ENCODE measurements around the gene LILRB5. TPM values are rescaled to one million over a fixed set of nuclear protein-coding genes. Genes with fewer than 3 reads are reported as not detected.
"Not testable (repeated sequence)": the region's sequence is repeated elsewhere in the genome, so short reads cannot be mapped to it uniquely, and the experiment has no call there.

The LILRB5 gene
- total RNA-seq, 1 donor from 2014 or later, result 5.7 TPM

DNA sequence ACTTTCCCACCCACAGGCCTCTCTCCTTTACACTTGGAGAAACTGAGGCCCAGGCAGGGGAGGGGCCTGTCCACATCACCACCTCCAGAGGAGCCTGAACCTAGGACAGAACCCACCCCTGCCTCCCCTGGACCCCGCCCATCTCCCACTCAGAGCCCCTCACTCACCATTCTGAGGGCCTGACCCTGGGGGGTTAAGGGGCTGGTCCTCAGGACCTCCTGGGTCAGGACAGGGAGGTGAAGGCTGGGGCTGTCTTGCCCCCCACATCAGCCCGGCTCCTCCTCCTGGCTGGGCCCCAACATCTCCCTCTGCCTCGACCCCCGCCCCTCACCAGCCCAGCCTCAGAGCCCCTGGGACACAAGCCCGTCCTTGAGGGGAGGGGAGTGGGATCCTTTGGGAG, 37.4 kb downstream of the LILRB5 start:
- H3K36me3 ChIP-seq; DNase-seq; H3K27ac ChIP-seq (replicated peaks); intact Hi-C loops (cut with micrococcal nuclease); H3K4me3 ChIP-seq; H3K4me1 ChIP-seq; H3K9me3 ChIP-seq (replicated peaks): not testable (repeated sequence)
- peaks cover 24% of the 10 kb centered on the region for H3K27me3 ChIP-seq (ENCODE audit: low read depth)

DNA sequence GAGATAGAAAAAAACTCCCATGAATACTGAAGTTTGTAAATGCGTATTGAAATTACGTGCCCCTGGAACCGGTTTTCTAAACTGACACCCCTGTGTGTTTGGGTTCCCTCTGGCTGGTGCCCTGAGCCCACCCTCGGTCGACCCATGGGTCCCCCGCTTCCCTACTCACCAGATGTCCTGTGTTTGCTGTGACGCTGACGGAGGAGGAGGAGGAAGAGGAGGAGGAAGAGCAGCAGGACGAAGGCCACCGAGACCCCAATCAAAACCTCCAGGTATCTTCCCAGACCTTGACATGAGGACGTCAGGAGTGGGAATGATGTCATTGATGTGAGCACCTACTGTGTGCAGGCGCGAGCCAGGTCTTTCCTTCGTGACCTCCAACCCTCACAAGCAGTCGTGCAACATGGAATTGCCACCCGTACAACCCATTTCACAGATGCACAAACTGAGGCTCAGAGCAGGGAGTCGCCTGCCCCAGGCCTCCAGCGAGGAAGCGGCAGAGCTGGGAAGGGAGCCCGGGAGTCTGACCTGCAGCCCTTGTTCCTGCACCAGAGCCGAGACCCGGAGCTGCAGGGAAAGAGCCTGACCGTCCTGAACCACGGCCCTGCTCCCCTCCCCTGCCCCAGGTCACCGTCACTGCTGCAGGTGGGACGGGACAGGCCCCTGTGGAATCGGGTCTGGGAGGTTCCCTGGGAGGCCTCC, 38.0 kb downstream of the LILRB5 start:
- intact Hi-C loops (cut with micrococcal nuclease), result no loop called here
- no peak for DNase-seq
- TF ChIP-seq, protein P1, sequence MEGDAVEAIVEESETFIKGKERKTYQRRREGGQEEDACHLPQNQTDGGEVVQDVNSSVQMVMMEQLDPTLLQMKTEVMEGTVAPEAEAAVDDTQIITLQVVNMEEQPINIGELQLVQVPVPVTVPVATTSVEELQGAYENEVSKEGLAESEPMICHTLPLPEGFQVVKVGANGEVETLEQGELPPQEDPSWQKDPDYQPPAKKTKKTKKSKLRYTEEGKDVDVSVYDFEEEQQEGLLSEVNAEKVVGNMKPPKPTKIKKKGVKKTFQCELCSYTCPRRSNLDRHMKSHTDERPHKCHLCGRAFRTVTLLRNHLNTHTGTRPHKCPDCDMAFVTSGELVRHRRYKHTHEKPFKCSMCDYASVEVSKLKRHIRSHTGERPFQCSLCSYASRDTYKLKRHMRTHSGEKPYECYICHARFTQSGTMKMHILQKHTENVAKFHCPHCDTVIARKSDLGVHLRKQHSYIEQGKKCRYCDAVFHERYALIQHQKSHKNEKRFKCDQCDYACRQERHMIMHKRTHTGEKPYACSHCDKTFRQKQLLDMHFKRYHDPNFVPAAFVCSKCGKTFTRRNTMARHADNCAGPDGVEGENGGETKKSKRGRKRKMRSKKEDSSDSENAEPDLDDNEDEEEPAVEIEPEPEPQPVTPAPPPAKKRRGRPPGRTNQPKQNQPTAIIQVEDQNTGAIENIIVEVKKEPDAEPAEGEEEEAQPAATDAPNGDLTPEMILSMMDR (IDR thresholded peaks at IDR 0.05; ENCODE audit: borderline replicate concordance), result no peak
- H3K27ac ChIP-seq (replicated peaks), result no peak overlapping the region
- H3K4me3 ChIP-seq, result no peak overlapping the region
- no peaks in the 10 kb centered on the region for H3K36me3 ChIP-seq
- peaks cover 23% of the 10 kb centered on the region for H3K27me3 ChIP-seq (ENCODE audit: low read depth)
- H3K4me1 ChIP-seq, result no peaks in the 10 kb centered on the region
- H3K9me3 ChIP-seq (replicated peaks), result no peaks in the 10 kb centered on the region

DNA sequence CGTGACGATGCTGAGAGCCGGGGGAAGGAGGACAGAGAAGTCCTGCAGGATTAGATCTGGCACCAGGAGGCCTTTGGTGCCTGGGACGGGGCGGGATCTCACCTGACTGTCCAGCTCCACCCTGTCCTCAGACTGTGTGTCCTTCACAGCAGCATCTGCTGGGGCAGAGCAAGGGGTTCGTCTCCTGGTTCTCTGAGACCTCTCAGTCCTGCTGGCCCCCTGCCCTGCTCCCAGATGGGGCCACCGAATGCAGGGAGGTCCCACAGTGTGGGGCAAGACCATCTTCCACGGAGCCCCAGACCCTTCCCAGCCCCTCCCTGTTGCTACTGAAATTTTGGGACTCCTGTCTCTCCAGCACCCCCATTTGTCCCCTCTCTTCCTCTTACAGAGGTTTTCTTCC, 38.8 kb downstream of the LILRB5 start:
- Histone ChIP-seq H3K4me1 (no peaks in the 10 kb centered on the region), H3K27ac (replicated peaks) (no peak overlapping the region), H3K27me3 (ENCODE audit: low read depth) (peaks cover 15% of the 10 kb centered on the region), H3K36me3 (no peaks in the 10 kb centered on the region), H3K9me3 (replicated peaks) (no peaks in the 10 kb centered on the region), H3K4me3 (no peak overlapping the region)
- intact Hi-C loops (cut with micrococcal nuclease), result no loop called here
- no peak for DNase-seq
- TF ChIP-seq, protein P1 (IDR thresholded peaks at IDR 0.05; ENCODE audit: borderline replicate concordance), result no peak

DNA sequence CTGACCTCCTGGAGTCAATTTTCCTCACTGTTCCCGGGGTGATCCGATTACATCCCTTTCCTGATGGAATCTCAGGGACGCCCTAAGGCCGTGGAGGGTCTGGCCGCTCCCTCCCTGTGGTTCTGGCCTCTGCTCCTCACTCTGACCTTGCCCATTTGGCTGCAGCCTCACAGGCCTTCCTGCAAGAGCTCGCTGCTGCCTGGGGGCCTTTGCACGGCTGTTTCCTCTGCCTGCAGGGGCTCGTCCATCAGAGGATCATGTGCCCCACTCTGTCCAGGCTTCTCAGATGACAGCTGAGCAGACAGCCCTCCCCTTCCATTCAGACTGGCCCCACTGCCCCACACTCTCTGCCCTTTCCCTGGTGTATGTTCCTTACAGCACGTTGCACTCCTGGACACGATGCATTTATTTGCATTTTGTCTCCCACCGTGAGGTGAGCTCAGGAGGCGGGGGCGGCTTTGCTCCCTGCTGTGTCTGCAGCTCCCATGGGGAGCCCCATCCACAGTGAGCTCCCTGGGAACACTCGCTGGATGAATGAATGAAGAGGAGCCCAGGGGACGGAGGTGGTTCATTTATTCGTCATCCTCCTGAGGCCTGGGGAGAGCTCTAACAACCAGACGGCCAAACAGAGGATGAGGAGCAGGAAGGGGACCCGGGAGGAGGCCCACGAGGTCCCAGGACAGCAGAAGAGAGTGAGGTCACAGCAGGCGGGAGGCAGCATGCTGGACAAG, 39.4 kb downstream of the LILRB5 start:
- H3K9me3 ChIP-seq (replicated peaks); H3K4me1 ChIP-seq; H3K36me3 ChIP-seq; H3K27me3 ChIP-seq (ENCODE audit: low read depth); intact Hi-C loops (cut with micrococcal nuclease); DNase-seq; H3K27ac ChIP-seq (replicated peaks); H3K4me3 ChIP-seq: not testable (repeated sequence)

DNA sequence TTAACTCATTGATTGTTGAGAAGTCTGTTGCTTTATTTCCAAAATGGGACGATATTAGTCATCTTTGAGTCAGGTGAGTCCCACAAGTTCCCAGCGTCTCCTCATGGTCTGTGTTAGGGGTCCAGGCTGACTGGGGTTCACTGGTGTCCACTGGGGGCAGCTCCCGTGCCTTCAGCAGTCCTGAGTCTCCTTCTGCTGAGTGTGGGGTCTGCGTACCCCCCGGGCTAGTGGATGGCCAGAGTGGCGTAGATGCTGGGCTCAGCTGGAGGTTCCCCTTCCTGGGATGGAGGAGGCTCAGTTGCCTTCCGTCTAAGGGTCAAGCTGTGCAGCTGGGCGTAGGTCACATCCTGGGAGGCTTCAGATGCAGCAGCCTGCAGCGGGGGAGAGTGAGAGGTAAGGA, 40.2 kb downstream of the LILRB5 start:
- Histone ChIP-seq H3K36me3 (no peaks in the 10 kb centered on the region), H3K4me3 (no peak overlapping the region), H3K27ac (replicated peaks) (no peak overlapping the region), H3K27me3 (ENCODE audit: low read depth) (peaks cover under 1% of the 10 kb centered on the region), H3K9me3 (replicated peaks) (no peaks in the 10 kb centered on the region), H3K4me1 (no peaks in the 10 kb centered on the region)
- TF ChIP-seq, protein P1 (IDR thresholded peaks at IDR 0.05; ENCODE audit: borderline replicate concordance), result no peak
- no peak for DNase-seq
- intact Hi-C loops (cut with micrococcal nuclease), result no loop called here

DNA sequence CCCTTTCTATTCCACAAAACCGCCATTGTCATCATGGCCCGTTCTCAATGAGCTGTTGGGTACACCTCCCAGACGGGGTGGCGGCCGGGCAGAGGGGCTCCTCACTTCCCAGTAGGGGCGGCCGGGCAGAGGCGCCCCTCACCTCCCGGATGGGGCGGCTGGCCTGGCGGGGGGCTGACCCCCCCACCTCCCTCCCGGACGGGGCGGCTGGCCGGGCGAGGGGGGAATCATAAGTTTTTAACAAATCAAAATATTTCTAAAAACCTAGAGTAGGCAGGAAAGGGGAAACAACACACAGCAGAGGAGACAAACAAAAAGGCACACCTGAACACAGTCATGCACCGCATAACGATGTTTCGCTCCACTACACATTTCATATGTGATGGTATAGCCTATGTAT, 42.3 kb downstream of the LILRB5 start:
- DNase-seq; H3K27ac ChIP-seq (replicated peaks); intact Hi-C loops (cut with micrococcal nuclease); H3K4me3 ChIP-seq; H3K9me3 ChIP-seq (replicated peaks); H3K27me3 ChIP-seq (ENCODE audit: low read depth); H3K36me3 ChIP-seq: not testable (repeated sequence)
- H3K4me1 ChIP-seq, result peaks cover 17% of the 10 kb centered on the region

DNA sequence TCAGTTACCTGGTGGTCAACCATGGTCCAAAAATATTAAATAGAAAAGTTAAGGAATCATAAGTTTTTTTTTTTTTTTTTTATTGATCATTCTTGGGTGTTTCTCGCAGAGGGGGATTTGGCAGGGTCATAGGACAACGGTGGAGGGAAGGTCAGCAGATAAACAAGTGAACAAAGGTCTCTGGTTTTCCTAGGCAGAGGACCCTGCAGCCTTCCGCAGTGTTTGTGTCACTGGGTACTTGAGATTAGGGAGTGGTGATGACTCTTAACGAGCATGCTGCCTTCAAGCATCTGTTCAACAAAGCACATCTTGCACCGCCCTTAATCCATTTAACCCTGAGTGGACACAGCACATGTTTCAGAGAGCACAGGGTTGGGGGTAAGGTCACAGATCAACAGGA, 42.9 kb downstream of the LILRB5 start:
- intact Hi-C loops (cut with micrococcal nuclease); H3K36me3 ChIP-seq; H3K4me3 ChIP-seq; H3K9me3 ChIP-seq (replicated peaks); DNase-seq; H3K27ac ChIP-seq (replicated peaks); H3K27me3 ChIP-seq (ENCODE audit: low read depth): not testable (repeated sequence)
- peaks cover 22% of the 10 kb centered on the region for H3K4me1 ChIP-seq
